Hepatocyte (in vitro differentiated cells): ENCODE results near the gene BSN. TPM values are rescaled to one million over a fixed set of nuclear protein-coding genes. Genes with fewer than 3 reads are reported as not detected.

Source experiments
- DNase-seq: peaks from one replicate; pipeline ENCODE4 v3.0.0-alpha.2; 2016; ENCODE audit warnings: low spot score
- H2AFZ ChIP-seq: fragments of 200-600 bp; sonication (generic); 2 replicates; pipeline ENCODE4 v1.6.0; 2016; ENCODE audit warnings: antibody characterized with exemption, mild to moderate bottlenecking
- H3K27ac ChIP-seq: fragments of 200-600 bp; sonication (generic); 2 replicates; pipeline ENCODE4 v1.5.1; 2016; ENCODE audit warnings: mild to moderate bottlenecking
- H3K27me3 ChIP-seq: fragments of 200-600 bp; sonication (generic); 2 replicates; pipeline ENCODE4 v1.6.1; 2016
- H3K36me3 ChIP-seq: fragments of 200-600 bp; sonication (generic); replicated peaks from 2 replicates; pipeline ENCODE4 v1.5.1; 2016; ENCODE audit warnings: low read depth; ENCODE audit not compliant: insufficient read depth
- H3K4me1 ChIP-seq: fragments of 200-600 bp; sonication (generic); 2 replicates; pipeline ENCODE4 v1.5.1; 2016; ENCODE audit warnings: mild to moderate bottlenecking, moderate library complexity; ENCODE audit not compliant: insufficient read depth
- H3K4me2 ChIP-seq: fragments of 200-600 bp; sonication (generic); 2 replicates; pipeline ENCODE4 v1.6.0; 2016
- H3K4me3 ChIP-seq: fragments of 200-600 bp; sonication (generic); 2 replicates; pipeline ENCODE4 v1.5.1; 2016; ENCODE audit warnings: mild to moderate bottlenecking
- H3K79me2 ChIP-seq: fragments of 200-600 bp; sonication (generic); 2 replicates; pipeline ENCODE4 v1.6.0; 2017; ENCODE audit warnings: mild to moderate bottlenecking
- H3K9me2 ChIP-seq: fragments of 200-600 bp; sonication (generic); replicated peaks from 2 replicates; pipeline ENCODE4 v1.6.0; 2017; ENCODE audit warnings: mild to moderate bottlenecking; ENCODE audit not compliant: insufficient read depth
- H3K9me3 ChIP-seq: fragments of 200-600 bp; sonication (generic); 2 replicates; pipeline ENCODE4 v1.5.1; 2016; ENCODE audit warnings: low read depth, mild to moderate bottlenecking
- H4K20me1 ChIP-seq: fragments of 200-600 bp; sonication (generic); 2 replicates; pipeline ENCODE4 v1.6.0; 2016; ENCODE audit warnings: mild to moderate bottlenecking; ENCODE audit not compliant: insufficient read depth, poor library complexity, severe bottlenecking
- CTCF ChIP-seq: fragments of 200-600 bp; sonication (generic); IDR thresholded peaks from 2 replicates; pipeline ENCODE4 v1.5.1; 2016; ENCODE audit warnings: antibody characterized with exemption, mild to moderate bottlenecking; ENCODE audit not compliant: poor library complexity
- EZH2 ChIP-seq: fragments of 200-600 bp; sonication (generic); IDR thresholded peaks from 2 replicates; pipeline ENCODE4 v1.6.1; 2016; ENCODE audit warnings: antibody characterized with exemption, mild to moderate bottlenecking, borderline replicate concordance
- EZH2phosphoT487 ChIP-seq: fragments of 200-600 bp; sonication (generic); IDR thresholded peaks from one replicate; pipeline ENCODE4 v1.6.1; 2018; ENCODE audit warnings: antibody characterized with exemption, mild to moderate bottlenecking, low read depth, moderate library complexity; ENCODE audit not compliant: unreplicated experiment, severe bottlenecking
- WGBS: methylation state at CpG from one replicate; pipeline ENCODE4 v1.1.6; 2016; ENCODE audit warnings: low lambda C conversion rate; ENCODE audit errors: missing lambda C conversion rate; 5-methylcytosine and 5-hydroxymethylcytosine counted together
- polyA plus RNA-seq: library from polyadenylated mRNA; unstranded; fragments of >200 nt; fragmentation: Nextera tagmentation; extraction: Ambion mirVana; gene quantifications from 2 replicates; pipeline ENCODE4 v1.2.1, GENCODE V29; 2016
- total RNA-seq: library from RNA; depleted of rRNA; stranded (reverse); fragments of >200 nt; gene quantifications from 2 replicates; pipeline ENCODE4 v1.2.3, GENCODE V29; 2014

Gene BSN
- total and polyA plus RNA-seq, 2 experiments from 2014 or later = 0.37 to 0.44 TPM

- Histone ChIP-seq H3K27me3 (no peaks in the 10 kb centered on the region), H3K4me3 (no peak overlapping the region), H3K4me2 (no peak overlapping the region), H3K9me3 (no peaks in the 10 kb centered on the region), H3K4me1 (no peaks in the 10 kb centered on the region), H3K79me2 (no peaks in the 10 kb centered on the region), H3K36me3 (no peaks in the 10 kb centered on the region), H3K9me2 (no peaks in the 10 kb centered on the region), H3K27ac (no peak overlapping the region), H4K20me1 (no peaks in the 10 kb centered on the region), H2AFZ (no peak overlapping the region)
- DNase-seq = no peak
- WGBS = 97% methylated on average over 9 of the region's 9 CpGs
- TF ChIP-seq EZH2phosphoT487 = no peak
- TF ChIP-seq EZH2 = no peak
- TF ChIP-seq CTCF = no peak
Measured at GRCh38 chr3:49706456-49707112, 152.3 kb downstream of the BSN start.

- Histone ChIP-seq H3K4me3 (no peak overlapping the region), H3K9me2 (no peaks in the 10 kb centered on the region), H3K79me2 (no peaks in the 10 kb centered on the region), H2AFZ (no peak overlapping the region), H3K36me3 (no peaks in the 10 kb centered on the region), H3K4me1 (no peaks in the 10 kb centered on the region), H3K27me3 (no peaks in the 10 kb centered on the region), H3K4me2 (no peak overlapping the region), H4K20me1 (no peaks in the 10 kb centered on the region), H3K9me3 (no peaks in the 10 kb centered on the region), H3K27ac (no peak overlapping the region)
- no peak for DNase-seq
- TF ChIP-seq EZH2 = no peak
- no peak for TF ChIP-seq EZH2phosphoT487
- TF ChIP-seq CTCF = no peak
- 85% methylated on average over 4 of the region's 4 CpGs for WGBS
Measured at GRCh38 chr3:49707113-49707480, 152.8 kb downstream of the BSN start.

- WGBS = 96% methylated on average over 8 of the region's 8 CpGs
- H3K4me2 ChIP-seq = no peak overlapping the region
Measured at GRCh38 chr3:49709852-49710251, 155.6 kb downstream of the BSN start.

More at GRCh38 chr3:49709852-49710251, 155.6 kb downstream of the BSN start:
- no peaks in the 10 kb centered on the region for H3K27me3 ChIP-seq
- no peaks in the 10 kb centered on the region for H3K79me2 ChIP-seq
- H3K9me3 ChIP-seq = no peaks in the 10 kb centered on the region
- no peaks in the 10 kb centered on the region for H3K4me1 ChIP-seq
- TF ChIP-seq CTCF = no peak
- no peak for TF ChIP-seq EZH2
- TF ChIP-seq EZH2phosphoT487 = no peak
- H3K9me2 ChIP-seq = no peaks in the 10 kb centered on the region
- H3K36me3 ChIP-seq = no peaks in the 10 kb centered on the region
- no peak overlapping the region for H2AFZ ChIP-seq
- H4K20me1 ChIP-seq = no peaks in the 10 kb centered on the region
- H3K4me3 ChIP-seq = no peak overlapping the region
- no peak overlapping the region for H3K27ac ChIP-seq
- DNase-seq = no peak
